Gastroesophageal sphincter (tissue), 4 donors: ENCODE results near the gene SNX25. TPM values are rescaled to one million over a fixed set of nuclear protein-coding genes. Genes with fewer than 3 reads are reported as not detected.

ENCODE experiments used
- ATAC-seq: fragments of 150-250 bp; one replicate; pipeline ENCODE4 v1.9.1; 2016; ENCODE audit warnings: mild to moderate bottlenecking, moderate library complexity
- H3K27ac ChIP-seq, 4 donors: fragments of 200-600 bp; sonication (generic) in 3 of 4; 1 replicate in 3 of 4; 2 replicates in 1 of 4; pipeline ENCODE4 v1.5.1; 2016 to 2019
- H3K27me3 ChIP-seq: fragments of 200-600 bp; sonication (generic); one replicate; pipeline ENCODE4 v1.5.1; 2019
- H3K36me3 ChIP-seq, 2 donors: fragments of 200-600 bp; sonication (generic); one replicate each; pipeline ENCODE4 v1.5.1; 2019; ENCODE audit warnings: control low read depth in 1 of 2
- H3K4me1 ChIP-seq, 3 donors: fragments of 200-600 bp; sonication (generic); 1 replicate in 2 of 3; 2 replicates in 1 of 3; pipeline ENCODE4 v1.5.1; 2016 to 2019; ENCODE audit warnings: control low read depth in 2 of 3
- H3K4me3 ChIP-seq, 2 donors: fragments of 200-600 bp; sonication (generic); one replicate each; pipeline ENCODE4 v1.5.1; 2019; ENCODE audit warnings: mild to moderate bottlenecking in 1 of 2, moderate library complexity in 1 of 2
- H3K9me3 ChIP-seq, 3 donors: fragments of 200-600 bp; sonication (generic); one replicate each; pipeline ENCODE4 v1.5.1; 2017 to 2019; ENCODE audit warnings: control low read depth in 2 of 3
- EP300 ChIP-seq: sonication (generic); formaldehyde crosslinking; IDR thresholded peaks from one replicate; pipeline ENCODE4 v1.6.1; 2017; ENCODE audit warnings: antibody characterized with exemption, mild to moderate bottlenecking
- POLR2A ChIP-seq, 2 donors: fragments of 450-650 bp; IDR thresholded peaks; one replicate each; pipeline ENCODE4 v1.6.1; 2017; ENCODE audit warnings: antibody characterized with exemption in 2 of 2, mild to moderate bottlenecking in 2 of 2, moderate library complexity in 1 of 2
- POLR2AphosphoS5 ChIP-seq: sonication (generic); formaldehyde crosslinking; IDR thresholded peaks from one replicate; pipeline ENCODE4 v1.6.1; 2017; ENCODE audit warnings: antibody characterized with exemption
- WGBS, 2 donors: methylation state at CpG; one replicate each; pipeline ENCODE4 v1.1.5; 2018; ENCODE audit warnings: low coverage in 1 of 2; 5-methylcytosine and 5-hydroxymethylcytosine counted together
- total RNA-seq, 4 donors: library from RNA; depleted of rRNA; stranded (reverse); fragments of >200 nt; gene quantifications; one replicate each; pipeline ENCODE4 v1.1.0, GENCODE V29; 2016
- TF ChIP-seq, protein P1 (sequence below), 4 experiments: fragments of 200-600 bp in 2 of 4; fragments of 450-650 bp in 2 of 4; sonication (generic) in 1 of 4; IDR thresholded peaks; one replicate each; pipeline ENCODE4 v1.5.1; 2017 to 2019; ENCODE audit warnings: antibody characterized with exemption in 4 of 4, mild to moderate bottlenecking in 2 of 4, moderate library complexity in 2 of 4

SNX25 gene
- total RNA-seq, 4 donors from 2014 or later = 17.9 to 30.5 (median 24.9) TPM

DNA sequence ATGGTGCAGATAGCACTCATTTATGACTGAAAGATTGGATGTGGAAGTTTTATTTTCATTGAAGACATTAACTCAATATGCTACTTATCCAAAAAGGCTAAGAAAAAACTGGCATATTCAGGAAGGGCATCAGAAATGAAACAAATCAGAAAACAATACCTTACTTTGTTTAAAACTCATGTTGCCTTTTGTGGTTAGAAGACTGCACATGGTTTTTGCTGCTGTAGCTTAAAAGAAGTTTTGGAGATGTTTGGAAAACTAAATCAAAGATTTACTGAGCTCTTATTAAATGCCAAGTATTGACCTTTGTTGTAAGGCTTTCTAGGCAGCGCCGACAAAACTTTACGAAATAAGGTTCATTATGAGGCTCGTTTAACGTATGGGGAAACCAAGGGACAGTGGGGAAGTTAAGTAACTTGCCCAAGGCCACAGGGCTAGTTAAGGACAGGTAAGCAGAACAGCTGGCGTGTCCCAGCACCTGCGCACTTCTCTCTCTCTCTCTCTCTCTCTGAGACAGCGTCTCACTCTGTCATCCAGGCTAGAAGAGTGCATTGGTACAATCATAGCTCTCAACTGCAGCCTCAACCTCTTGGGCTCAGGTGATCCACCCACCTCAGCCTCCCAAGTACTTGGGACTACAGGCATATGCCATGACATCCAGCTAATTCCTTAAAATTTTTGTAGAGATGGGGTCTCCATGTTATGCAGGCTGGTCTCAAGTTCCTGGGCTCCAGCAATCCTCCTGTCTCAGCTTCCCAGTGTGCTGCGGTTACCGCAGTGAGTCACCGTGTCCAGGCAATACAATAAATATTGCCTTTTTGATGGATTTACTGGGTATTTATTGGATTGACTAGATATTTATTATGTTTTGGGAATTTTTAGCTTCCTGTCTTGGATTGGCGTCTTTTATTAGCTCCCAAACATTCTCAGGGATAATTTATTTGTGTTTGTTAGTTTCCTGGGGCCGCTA is 170.2 kb downstream of the SNX25 start:
- no peak for ATAC-seq
- H3K9me3 ChIP-seq = no peaks in the 10 kb centered on the region
- TF ChIP-seq POLR2AphosphoS5 = no peak
- H3K4me1 ChIP-seq = no peaks in the 10 kb centered on the region
- 90 to 94% methylated on average over 10 to 13 of the region's 13 CpGs for WGBS, 2 donors
- H3K27me3 ChIP-seq = no peaks in the 10 kb centered on the region
- H3K4me3 ChIP-seq = no peak overlapping the region
- H3K36me3 ChIP-seq = peaks cover 0 to 3% of the 10 kb centered on the region in 2 donors
- no peak overlapping the region for H3K27ac ChIP-seq

GRCh38 chr4:185380320-185380719 is 170.9 kb downstream of the SNX25 start:
- Histone ChIP-seq H3K4me3 (no peak overlapping the region), H3K27ac (no peak overlapping the region), H3K9me3 (no peaks in the 10 kb centered on the region), H3K36me3 (peaks cover 0 to 3% of the 10 kb centered on the region in 2 donors), H3K27me3 (no peaks in the 10 kb centered on the region), H3K4me1 (no peaks in the 10 kb centered on the region)
- ATAC-seq = no peak
- TF ChIP-seq, protein P1, sequence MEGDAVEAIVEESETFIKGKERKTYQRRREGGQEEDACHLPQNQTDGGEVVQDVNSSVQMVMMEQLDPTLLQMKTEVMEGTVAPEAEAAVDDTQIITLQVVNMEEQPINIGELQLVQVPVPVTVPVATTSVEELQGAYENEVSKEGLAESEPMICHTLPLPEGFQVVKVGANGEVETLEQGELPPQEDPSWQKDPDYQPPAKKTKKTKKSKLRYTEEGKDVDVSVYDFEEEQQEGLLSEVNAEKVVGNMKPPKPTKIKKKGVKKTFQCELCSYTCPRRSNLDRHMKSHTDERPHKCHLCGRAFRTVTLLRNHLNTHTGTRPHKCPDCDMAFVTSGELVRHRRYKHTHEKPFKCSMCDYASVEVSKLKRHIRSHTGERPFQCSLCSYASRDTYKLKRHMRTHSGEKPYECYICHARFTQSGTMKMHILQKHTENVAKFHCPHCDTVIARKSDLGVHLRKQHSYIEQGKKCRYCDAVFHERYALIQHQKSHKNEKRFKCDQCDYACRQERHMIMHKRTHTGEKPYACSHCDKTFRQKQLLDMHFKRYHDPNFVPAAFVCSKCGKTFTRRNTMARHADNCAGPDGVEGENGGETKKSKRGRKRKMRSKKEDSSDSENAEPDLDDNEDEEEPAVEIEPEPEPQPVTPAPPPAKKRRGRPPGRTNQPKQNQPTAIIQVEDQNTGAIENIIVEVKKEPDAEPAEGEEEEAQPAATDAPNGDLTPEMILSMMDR (IDR thresholded peaks at IDR 0.05) = no peak
- TF ChIP-seq POLR2A (IDR thresholded peaks at IDR 0.05) = no peak
- no peak for TF ChIP-seq EP300
- no peak for TF ChIP-seq POLR2AphosphoS5
- 92 to 100% methylated on average over 1 of the region's 1 CpG for WGBS, 2 donors

GRCh38 chr4:185381288-185382196 is 172.1 kb downstream of the SNX25 start:
- no peaks in the 10 kb centered on the region for H3K9me3 ChIP-seq
- 43 to 64% methylated on average over 4 of the region's 4 CpGs for WGBS, 2 donors
- no peak for ATAC-seq
- no peak overlapping the region for H3K4me3 ChIP-seq
- H3K27me3 ChIP-seq = no peaks in the 10 kb centered on the region
- peaks cover 0 to 3% of the 10 kb centered on the region in 2 donors for H3K36me3 ChIP-seq
- TF ChIP-seq, protein P1 (IDR thresholded peaks at IDR 0.05) = no peak
- TF ChIP-seq EP300 (no peak), POLR2AphosphoS5 (no peak), POLR2A (IDR thresholded peaks at IDR 0.05) (no peak)
- peaks cover 0 to 9% (median 0%) of the 10 kb centered on the region in 3 donors for H3K4me1 ChIP-seq
- H3K27ac ChIP-seq = no peak overlapping the region

GRCh38 chr4:185382754-185383153 is 173.4 kb downstream of the SNX25 start:
- H3K4me1 ChIP-seq = peaks cover 0 to 9% (median 0%) of the 10 kb centered on the region in 3 donors
- ATAC-seq = no peak
- H3K27me3 ChIP-seq = no peaks in the 10 kb centered on the region
- no peak for TF ChIP-seq EP300
- TF ChIP-seq POLR2AphosphoS5 = no peak
- TF ChIP-seq, protein P1 (IDR thresholded peaks at IDR 0.05) = no peak
- TF ChIP-seq POLR2A (IDR thresholded peaks at IDR 0.05) = no peak
- peaks cover 0 to 3% of the 10 kb centered on the region in 2 donors for H3K36me3 ChIP-seq
- H3K4me3 ChIP-seq = no peak overlapping the region
- H3K27ac ChIP-seq = no peak overlapping the region
- H3K9me3 ChIP-seq = no peaks in the 10 kb centered on the region

DNA sequence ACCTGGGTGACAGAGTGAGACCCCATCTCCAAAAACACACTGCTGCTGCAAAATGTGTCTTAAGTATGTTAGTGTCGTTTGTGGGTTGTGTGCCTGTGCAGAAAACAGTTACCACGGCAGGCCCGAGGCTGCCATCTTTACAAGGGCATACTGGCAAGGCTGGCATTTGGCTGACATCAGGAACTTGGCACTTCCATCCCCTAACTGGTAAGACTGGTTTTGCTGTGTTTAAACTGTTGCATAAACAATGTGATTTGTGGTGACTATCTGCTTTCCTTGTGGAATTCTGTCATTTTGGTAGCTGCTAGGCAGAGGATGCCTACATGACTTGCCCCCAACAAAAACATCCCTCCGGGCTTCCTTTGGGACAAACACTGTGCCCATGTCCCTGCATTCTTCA is 174.1 kb downstream of the SNX25 start:
- no peak for ATAC-seq
- WGBS, 2 donors = 60% methylated on average over 3 of the region's 4 CpGs; no CpG with 5 or more reads in 1 of the 2 donors
- no peak overlapping the region for H3K27ac ChIP-seq
- TF ChIP-seq EP300 = no peak
- TF ChIP-seq, protein P1 (IDR thresholded peaks at IDR 0.05) = no peak
- TF ChIP-seq POLR2A (IDR thresholded peaks at IDR 0.05) = no peak
- no peak for TF ChIP-seq POLR2AphosphoS5
- H3K4me1 ChIP-seq = peaks cover 0 to 9% (median 0%) of the 10 kb centered on the region in 3 donors
- no peak overlapping the region for H3K4me3 ChIP-seq
- no peaks in the 10 kb centered on the region for H3K27me3 ChIP-seq
- no peaks in the 10 kb centered on the region for H3K9me3 ChIP-seq
- H3K36me3 ChIP-seq = no peaks in the 10 kb centered on the region
